H9 (cell line): Measurements from ENCODE around the gene STK11. TPM values are rescaled to one million over a fixed set of nuclear protein-coding genes. Genes with fewer than 3 reads are reported as not detected.

Source experiments
- DNase-seq: peaks from one replicate; pipeline ENCODE4 v3.0.0-alpha.2; 2017
- H2AFZ ChIP-seq: one replicate; pipeline ENCODE4 v1.6.1; 2013; ENCODE audit warnings: mild to moderate bottlenecking, low read length, control low read depth, moderate library complexity
- H2AK5ac ChIP-seq: 2 replicates; pipeline ENCODE4 v1.6.1; 2013; ENCODE audit warnings: low read length, control low read depth, mixed read lengths; ENCODE audit not compliant: insufficient read length
- H2BK120ac ChIP-seq: one replicate; pipeline ENCODE4 v1.6.1; 2013; ENCODE audit warnings: low read depth, mild to moderate bottlenecking, low read length, control low read depth, inconsistent platforms; ENCODE audit not compliant: poor library complexity, severe bottlenecking
- H2BK12ac ChIP-seq: 2 replicates; pipeline ENCODE4 v1.6.1; 2013; ENCODE audit warnings: low read length, control low read depth, mixed read lengths, low read depth; ENCODE audit not compliant: insufficient read length
- H2BK15ac ChIP-seq: 2 replicates; pipeline ENCODE4 v1.6.1; 2013; ENCODE audit warnings: low read depth, low read length, control low read depth
- H2BK20ac ChIP-seq: one replicate; pipeline ENCODE4 v1.6.1; 2013; ENCODE audit warnings: low read depth, mild to moderate bottlenecking, low read length, control low read depth, inconsistent platforms; ENCODE audit not compliant: poor library complexity, severe bottlenecking
- H2BK5ac ChIP-seq: 2 replicates; pipeline ENCODE4 v1.6.1; 2013; ENCODE audit warnings: low read length, control low read depth, mixed read lengths; ENCODE audit not compliant: insufficient read length
- H3K14ac ChIP-seq: 2 replicates; pipeline ENCODE4 v1.6.1; 2013; ENCODE audit warnings: low read length, control low read depth; ENCODE audit not compliant: insufficient read depth
- H3K18ac ChIP-seq: 2 replicates; pipeline ENCODE4 v1.6.1; 2013; ENCODE audit warnings: low read depth, mild to moderate bottlenecking, mixed read lengths, low read length, control low read depth; ENCODE audit not compliant: insufficient read length
- H3K23ac ChIP-seq: 2 replicates; pipeline ENCODE4 v1.6.1; 2013; ENCODE audit warnings: low read length, control low read depth, mixed read lengths, low read depth; ENCODE audit not compliant: insufficient read length
- H3K23me2 ChIP-seq: 2 replicates; pipeline ENCODE4 v1.6.1; 2013; ENCODE audit warnings: low read depth, mild to moderate bottlenecking, mixed read lengths, low read length, control low read depth; ENCODE audit not compliant: insufficient read length, poor library complexity, severe bottlenecking
- H3K27ac ChIP-seq: 2 replicates; pipeline ENCODE4 v1.5.1; 2013; ENCODE audit warnings: low read length, control low read depth, mixed read lengths, low read depth; ENCODE audit not compliant: insufficient read length
- H3K27me3 ChIP-seq: 2 replicates; pipeline ENCODE4 v1.6.1; 2013; ENCODE audit warnings: low read length, control low read depth, inconsistent platforms; ENCODE audit not compliant: insufficient read depth
- H3K4ac ChIP-seq: 2 replicates; pipeline ENCODE4 v1.6.1; 2013; ENCODE audit warnings: low read depth, mild to moderate bottlenecking, control low read depth, inconsistent platforms, low read length, moderate library complexity
- H3K4me1 ChIP-seq: 2 replicates; pipeline ENCODE4 v1.6.1; 2013; ENCODE audit warnings: low read length, control low read depth, inconsistent platforms; ENCODE audit not compliant: insufficient read depth
- H3K4me2 ChIP-seq: 2 replicates; pipeline ENCODE4 v1.6.1; 2013; ENCODE audit warnings: low read length, control low read depth, mixed read lengths; ENCODE audit not compliant: insufficient read length, insufficient read depth
- H3K56ac ChIP-seq: 2 replicates; pipeline ENCODE4 v1.6.1; 2013; ENCODE audit warnings: low read depth, mild to moderate bottlenecking, mixed read lengths, low read length, control low read depth; ENCODE audit not compliant: insufficient read length
- H3K79me1 ChIP-seq: 2 replicates; pipeline ENCODE4 v1.6.1; 2013; ENCODE audit warnings: low read depth, mild to moderate bottlenecking, moderate library complexity, low read length, control low read depth, inconsistent platforms; ENCODE audit not compliant: insufficient read depth, poor library complexity, severe bottlenecking
- H3K79me2 ChIP-seq: 2 replicates; pipeline ENCODE4 v1.6.1; 2013; ENCODE audit warnings: low read length, control low read depth, inconsistent platforms; ENCODE audit not compliant: insufficient read depth
- H3K9ac ChIP-seq: 2 replicates; pipeline ENCODE4 v1.6.1; 2013; ENCODE audit warnings: low read length, control low read depth, mixed read lengths; ENCODE audit not compliant: insufficient read length; ENCODE audit errors: extremely low read depth
- H3K9me3 ChIP-seq: one replicate; pipeline ENCODE4 v1.6.1; 2013; ENCODE audit warnings: low read depth, low read length, inconsistent platforms; ENCODE audit not compliant: control insufficient read depth
- H3T11ph ChIP-seq: one replicate; pipeline ENCODE4 v1.6.1; 2013; ENCODE audit warnings: mild to moderate bottlenecking, low read length, control low read depth, inconsistent platforms
- H4K20me1 ChIP-seq: one replicate; pipeline ENCODE4 v1.6.1; 2013; ENCODE audit not compliant: control insufficient read depth, insufficient read length, insufficient read depth
- H4K5ac ChIP-seq: 2 replicates; pipeline ENCODE4 v1.6.1; 2013; ENCODE audit warnings: low read depth, mild to moderate bottlenecking, mixed read lengths, low read length, control low read depth; ENCODE audit not compliant: insufficient read length
- H4K8ac ChIP-seq: replicated peaks from 2 replicates; pipeline ENCODE4 v1.6.1; 2013; ENCODE audit warnings: low read length, control low read depth, mixed read lengths, low read depth; ENCODE audit not compliant: insufficient read length
- H4K91ac ChIP-seq: 2 replicates; pipeline ENCODE4 v1.6.1; 2013; ENCODE audit warnings: low read depth, mild to moderate bottlenecking, moderate library complexity, mixed read lengths, low read length, control low read depth; ENCODE audit not compliant: insufficient read length
- H3K27ac Mint-ChIP-seq, 3 experiments: 2 replicates in 2 of 3; 3 replicates in 1 of 3; pipeline ENCODE4 v1.8.0; 2020 to 2021; ENCODE audit warnings: mixed read lengths in 3 of 3, mild to moderate bottlenecking in 1 of 3, moderate library complexity in 1 of 3
- H3K27me3 Mint-ChIP-seq: 2 replicates; pipeline ENCODE4 v1.8.0; 2021; ENCODE audit warnings: low read depth, mild to moderate bottlenecking, moderate library complexity, mixed read lengths
- H3K36me3 Mint-ChIP-seq, 3 experiments: 2 replicates in 2 of 3; 3 replicates in 1 of 3; pipeline ENCODE4 v1.8.0; 2020 to 2021; ENCODE audit warnings: low read depth in 3 of 3, mixed read lengths in 3 of 3; ENCODE audit not compliant: insufficient read depth in 1 of 3
- H3K4me1 Mint-ChIP-seq, 2 experiments: 2 replicates each; pipeline ENCODE4 v1.8.0; 2020; ENCODE audit warnings: mixed read lengths in 2 of 2
- H3K4me3 Mint-ChIP-seq, 2 experiments: 2 replicates in 1 of 2; 3 replicates in 1 of 2; pipeline ENCODE4 v1.8.0; 2020 to 2021; ENCODE audit warnings: mild to moderate bottlenecking in 2 of 2, mixed read lengths in 2 of 2, moderate library complexity in 1 of 2
- H3K9me3 Mint-ChIP-seq, 2 experiments: 2 replicates in 1 of 2; 3 replicates in 1 of 2; pipeline ENCODE4 v1.8.0; 2020; ENCODE audit warnings: mild to moderate bottlenecking in 2 of 2, mixed read lengths in 2 of 2, moderate library complexity in 1 of 2
- whole genome bisulfite sequencing: extraction: QIAGEN DNeasy Blood & Tissue Kit; methylation state at CpG from one replicate; pipeline ENCODE4 v1.1.7; 2013; ENCODE audit warnings: missing lambda C conversion rate, low lambda C conversion rate, mixed read lengths; ENCODE audit not compliant: insufficient read length; ENCODE audit errors: extremely low coverage; 5-methylcytosine and 5-hydroxymethylcytosine counted together
- total RNA-seq: library from RNA; stranded (reverse); gene quantifications from 2 replicates; pipeline ENCODE4 v1.2.1, GENCODE V29; 2021
- TF ChIP-seq, protein P1 (sequence below): fragments of 200-600 bp; sonication (generic); conservative IDR thresholded peaks from 3 replicates; pipeline ENCODE4 v1.8.0; 2021; ENCODE audit warnings: antibody characterized with exemption, mild to moderate bottlenecking

Gene STK11
- total RNA-seq, 1 experiment from 2014 or later = 74.3 TPM

DNA sequence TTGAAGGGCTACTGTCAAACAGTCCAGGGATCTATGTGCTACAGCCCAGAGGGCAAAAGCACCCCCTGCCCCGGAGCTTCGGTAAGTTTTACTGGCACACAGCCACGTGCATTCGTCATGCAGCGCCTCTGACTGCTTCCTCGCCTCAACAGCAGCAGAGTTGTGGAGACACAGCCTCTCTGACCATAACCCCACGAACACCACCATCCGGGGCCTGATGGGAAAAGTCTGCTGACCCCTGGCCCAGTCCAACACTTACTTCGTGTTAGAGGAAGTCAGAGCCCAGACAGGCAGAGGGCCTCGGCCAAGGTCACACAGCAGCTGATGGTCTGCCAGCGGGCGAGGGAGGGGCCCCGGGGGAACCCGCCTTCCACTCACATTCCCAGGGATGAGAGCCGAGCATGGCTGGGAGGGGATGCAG is 27.1 kb downstream of the STK11 start:
- DNase-seq = no peak
- Histone ChIP-seq H3K27ac (no peak overlapping the region), H3K18ac (no peak overlapping the region), H3K9ac (no peak overlapping the region), H2BK5ac (no peak overlapping the region), H3T11ph (no peak overlapping the region), H3K23me2 (peaks cover 8% of the 10 kb centered on the region), H3K23ac (no peak overlapping the region), H3K4me2 (no peak overlapping the region), H4K8ac (no peak overlapping the region), H2BK15ac (no peak overlapping the region), H2AK5ac (no peak overlapping the region), H3K27me3 (no peaks in the 10 kb centered on the region), H2BK20ac (no peak overlapping the region), H4K91ac (no peak overlapping the region), H3K79me1 (no peaks in the 10 kb centered on the region), H3K14ac (no peak overlapping the region), H3K9me3 (no peaks in the 10 kb centered on the region), H4K20me1 (no peaks in the 10 kb centered on the region), H3K4ac (no peak overlapping the region), H3K4me1 (no peaks in the 10 kb centered on the region), H3K79me2 (no peaks in the 10 kb centered on the region), H2AFZ (no peak overlapping the region), H2BK120ac (no peak overlapping the region), H2BK12ac (no peak overlapping the region), H4K5ac (no peak overlapping the region), H3K56ac (no peak overlapping the region)
- TF ChIP-seq, protein P1, sequence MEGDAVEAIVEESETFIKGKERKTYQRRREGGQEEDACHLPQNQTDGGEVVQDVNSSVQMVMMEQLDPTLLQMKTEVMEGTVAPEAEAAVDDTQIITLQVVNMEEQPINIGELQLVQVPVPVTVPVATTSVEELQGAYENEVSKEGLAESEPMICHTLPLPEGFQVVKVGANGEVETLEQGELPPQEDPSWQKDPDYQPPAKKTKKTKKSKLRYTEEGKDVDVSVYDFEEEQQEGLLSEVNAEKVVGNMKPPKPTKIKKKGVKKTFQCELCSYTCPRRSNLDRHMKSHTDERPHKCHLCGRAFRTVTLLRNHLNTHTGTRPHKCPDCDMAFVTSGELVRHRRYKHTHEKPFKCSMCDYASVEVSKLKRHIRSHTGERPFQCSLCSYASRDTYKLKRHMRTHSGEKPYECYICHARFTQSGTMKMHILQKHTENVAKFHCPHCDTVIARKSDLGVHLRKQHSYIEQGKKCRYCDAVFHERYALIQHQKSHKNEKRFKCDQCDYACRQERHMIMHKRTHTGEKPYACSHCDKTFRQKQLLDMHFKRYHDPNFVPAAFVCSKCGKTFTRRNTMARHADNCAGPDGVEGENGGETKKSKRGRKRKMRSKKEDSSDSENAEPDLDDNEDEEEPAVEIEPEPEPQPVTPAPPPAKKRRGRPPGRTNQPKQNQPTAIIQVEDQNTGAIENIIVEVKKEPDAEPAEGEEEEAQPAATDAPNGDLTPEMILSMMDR = no peak
- H3K27ac Mint-ChIP-seq = peak overlapping the region in 1 of 3 experiments; percentile 78; a peak in 2 of 7 replicates
- H3K36me3 Mint-ChIP-seq = peaks cover 2 to 34% (median 22%) of the 10 kb centered on the region in 3 experiments; a peak in 5 of 7 replicates
- H3K9me3 Mint-ChIP-seq = no peaks in the 10 kb centered on the region
- WGBS = no CpG with 5 or more reads among the region's 15 CpGs
- no peak overlapping the region; a peak in 1 of 5 replicates for H3K4me3 Mint-ChIP-seq
- H3K27me3 Mint-ChIP-seq = no peaks in the 10 kb centered on the region
- 0 out of 4 replicates have a peak, but pooled peaks cover 0 to 2% of the 10 kb centered on the region in 2 experiments for H3K4me1 Mint-ChIP-seq
